ENCODE measurements around the gene NELFCD. TPM values are rescaled to one million over a fixed set of nuclear protein-coding genes. Genes with fewer than 3 reads are reported as not detected.

Gene NELFCD
- total and polyA plus RNA-seq, 10 of the 15 experiments (the other 5 are each of a cell fraction or from before 2014, with no cell fraction given): 8.9 to 109 (median 82.9) TPM

DNA sequence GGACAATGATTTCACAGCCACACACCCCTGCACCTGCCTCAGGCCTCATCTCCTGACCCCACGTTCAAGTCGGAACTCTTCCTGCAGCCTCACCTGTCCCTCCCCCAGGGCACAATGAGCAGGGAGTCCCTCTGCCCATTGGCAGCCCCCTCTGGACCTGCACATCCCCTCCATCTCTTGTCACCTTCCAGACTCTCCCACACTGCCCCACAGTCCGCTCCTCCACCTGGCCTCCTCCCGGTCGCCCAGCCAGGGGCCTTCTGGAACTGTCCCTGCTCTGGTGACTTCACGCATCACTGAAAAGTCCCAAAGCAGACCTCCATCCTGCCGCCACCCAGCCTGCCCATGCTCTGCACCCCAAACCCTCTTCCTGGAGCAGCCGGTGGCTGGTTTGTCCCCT lies 21.3 kb downstream of the NELFCD start:
- H3K27me3 ChIP-seq (replicated peaks in 1 of 2; ENCODE audit: control insufficient read depth in 2 of 2, insufficient read depth in 2 of 2, low read length in 1 of 2): no peaks in the 10 kb centered on the region
- CTCF ChIA-PET: no interaction called here
- H4K20me1 ChIP-seq (ENCODE audit: control insufficient read depth, insufficient read depth): peaks cover 5% of the 10 kb centered on the region; the same call in 1 of the 2 replicates
- no peak overlapping the region for H2AFZ ChIP-seq (ENCODE audit: control insufficient read depth, low read depth, low read length)
- no peak for ATAC-seq
- no peak overlapping the region; the same call in 1 of the 2 replicates for H3K27ac ChIP-seq (ENCODE audit: control insufficient read depth, insufficient read depth)
- peaks cover 20% of the 10 kb centered on the region for H3K4me1 ChIP-seq (ENCODE audit: control insufficient read depth, insufficient read depth, low read length)
- WGBS (ENCODE audit: insufficient coverage, insufficient replicate concordance, low lambda C conversion rate, missing lambda C conversion rate): 94% methylated on average over 6 of the region's 8 CpGs
- H3K9ac ChIP-seq (ENCODE audit: control insufficient read depth, insufficient read depth, low read length): no peak overlapping the region
- intact Hi-C loops (cut with micrococcal nuclease; ENCODE audit: unreplicated experiment) (no loop called here), in situ Hi-C loops (cut with MboI) (loop anchor here (10.0 kb wide), 2 partner anchors 548 to 1608 kb away; partner anchors contain the start of gene RBM38)
- no peak for DNase-seq (ENCODE audit: low read depth, low spot score)
- POLR2A ChIA-PET: interaction anchor here (1.1 kb wide), 1 partner anchor 95 kb away, joined by 6 read pairs; no protein-coding TSS in a partner anchor
- H3K79me2 ChIP-seq (ENCODE audit: control insufficient read depth, insufficient read depth, low read length): peaks cover 56% of the 10 kb centered on the region
- SMC1A ChIA-PET (ENCODE audit: uncharacterized antibody, unreplicated experiment): no interaction called here
- no TSS peak for BruUV-seq (replicated peaks)
- H3K9me3 ChIP-seq (replicated peaks; ENCODE audit: control insufficient read depth, insufficient read depth, low read length): no peaks in the 10 kb centered on the region
- no peak overlapping the region for H3K4me2 ChIP-seq (ENCODE audit: control insufficient read depth, insufficient read depth)
- RAD21 ChIA-PET (ENCODE audit: unreplicated experiment): no interaction called here
- H3K36me3 ChIP-seq (ENCODE audit: control insufficient read depth in 2 of 2, insufficient read depth in 2 of 2, low read length in 1 of 2): peaks cover 22 to 37% of the 10 kb centered on the region in 2 experiments
- no peak overlapping the region; the same call in 1 of the 2 replicates for H3K4me3 ChIP-seq
- peak; percentile 24; the same call in 1 of the 2 replicates for TF ChIP-seq POLR2AphosphoS5 (IDR thresholded peaks at IDR 0.05; ENCODE audit: low read length)
- no peak for TF ChIP-seq MYB (IDR thresholded peaks at IDR 0.05; ENCODE audit: borderline replicate concordance, low read depth, low read length)
- TF ChIP-seq KDM1A (IDR thresholded peaks at IDR 0.05; ENCODE audit: borderline replicate concordance): no peak
- no peak for FAIRE-seq

DNA sequence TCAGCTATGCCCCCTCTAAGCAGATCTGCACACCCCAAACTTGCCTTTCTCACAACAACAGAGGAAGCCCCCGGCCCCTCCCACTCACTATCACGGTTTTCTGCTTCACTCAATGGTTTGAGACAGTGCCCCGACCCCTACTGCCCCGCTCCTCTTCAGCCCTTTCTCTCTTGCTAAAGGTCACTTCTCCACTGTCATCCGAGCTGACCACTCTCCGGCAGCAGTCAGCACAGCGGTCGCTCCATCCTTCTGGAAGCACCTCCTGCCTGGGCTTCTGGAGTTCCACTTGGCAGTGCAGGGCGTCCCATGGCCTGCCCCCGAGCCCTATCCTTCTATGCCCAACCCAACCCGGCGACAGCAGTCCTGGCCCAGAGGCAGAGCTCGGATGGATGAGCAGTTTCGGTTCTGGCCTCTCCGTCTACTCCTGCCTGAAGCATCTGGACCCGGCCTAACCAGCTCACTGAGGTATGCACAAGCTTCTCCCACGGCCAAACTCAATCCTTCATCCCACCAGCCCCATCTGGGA lies 21.9 kb downstream of the NELFCD start:
- Histone ChIP-seq H3K27me3 (replicated peaks in 1 of 2; ENCODE audit: control insufficient read depth in 2 of 2, insufficient read depth in 2 of 2, low read length in 1 of 2) (no peaks in the 10 kb centered on the region), H3K9me3 (replicated peaks; ENCODE audit: control insufficient read depth, insufficient read depth, low read length) (no peaks in the 10 kb centered on the region), H3K4me2 (ENCODE audit: control insufficient read depth, insufficient read depth) (peak overlapping the region; percentile 53; the same call in 1 of the 2 replicates), H3K27ac (ENCODE audit: control insufficient read depth, insufficient read depth) (peak overlapping the region; percentile 95; the same call in 1 of the 2 replicates), H3K79me2 (ENCODE audit: control insufficient read depth, insufficient read depth, low read length) (peaks cover 56% of the 10 kb centered on the region), H3K9ac (ENCODE audit: control insufficient read depth, insufficient read depth, low read length) (peak overlapping the region; percentile 55; the same call in 1 of the 2 replicates), H3K4me1 (ENCODE audit: control insufficient read depth, insufficient read depth, low read length) (peaks cover 22% of the 10 kb centered on the region), H4K20me1 (ENCODE audit: control insufficient read depth, insufficient read depth) (0 out of 2 replicates have a peak, but pooled peaks cover 2% of the 10 kb centered on the region), H3K36me3 (ENCODE audit: control insufficient read depth in 2 of 2, insufficient read depth in 2 of 2, low read length in 1 of 2) (peaks cover 20 to 32% of the 10 kb centered on the region in 2 experiments), H3K4me3 (peak overlapping the region; percentile 92), H2AFZ (ENCODE audit: control insufficient read depth, low read depth, low read length) (no peak overlapping the region)
- no TSS peak for BruUV-seq (replicated peaks)
- in situ Hi-C loops (cut with MboI) (loop anchor here (10.0 kb wide), 2 partner anchors 548 to 1608 kb away; partner anchors contain the start of gene RBM38), intact Hi-C loops (cut with micrococcal nuclease; ENCODE audit: unreplicated experiment) (no loop called here)
- ChIA-PET RAD21 (ENCODE audit: unreplicated experiment) (no interaction called here), SMC1A (ENCODE audit: uncharacterized antibody, unreplicated experiment) (no interaction called here), CTCF (no interaction called here), POLR2A (interaction anchor here (1.1 kb wide), 1 partner anchor 95 kb away, joined by 6 read pairs; no protein-coding TSS in a partner anchor)
- 96% methylated on average over 17 of the region's 17 CpGs for WGBS (ENCODE audit: insufficient coverage, insufficient replicate concordance, low lambda C conversion rate, missing lambda C conversion rate)
- ATAC-seq (no peak), FAIRE-seq (no peak), DNase-seq (ENCODE audit: low read depth, low spot score) (no peak)
- TF ChIP-seq FOXK2 (IDR thresholded peaks at IDR 0.05): no peak
- no peak for TF ChIP-seq IRF4 (IDR thresholded peaks at IDR 0.05; ENCODE audit: low read depth, low read length)
- TF ChIP-seq POLR2A (IDR thresholded peaks at IDR 0.05; ENCODE audit: low read depth, low read length): 0 out of 2 replicates have a peak, but pooled peaks have one; percentile 45
- 0 out of 2 replicates have a peak, but pooled peaks have one; percentile 52 for TF ChIP-seq MTA3 (IDR thresholded peaks at IDR 0.05; ENCODE audit: borderline replicate concordance, low read length)
- TF ChIP-seq, protein P1, sequence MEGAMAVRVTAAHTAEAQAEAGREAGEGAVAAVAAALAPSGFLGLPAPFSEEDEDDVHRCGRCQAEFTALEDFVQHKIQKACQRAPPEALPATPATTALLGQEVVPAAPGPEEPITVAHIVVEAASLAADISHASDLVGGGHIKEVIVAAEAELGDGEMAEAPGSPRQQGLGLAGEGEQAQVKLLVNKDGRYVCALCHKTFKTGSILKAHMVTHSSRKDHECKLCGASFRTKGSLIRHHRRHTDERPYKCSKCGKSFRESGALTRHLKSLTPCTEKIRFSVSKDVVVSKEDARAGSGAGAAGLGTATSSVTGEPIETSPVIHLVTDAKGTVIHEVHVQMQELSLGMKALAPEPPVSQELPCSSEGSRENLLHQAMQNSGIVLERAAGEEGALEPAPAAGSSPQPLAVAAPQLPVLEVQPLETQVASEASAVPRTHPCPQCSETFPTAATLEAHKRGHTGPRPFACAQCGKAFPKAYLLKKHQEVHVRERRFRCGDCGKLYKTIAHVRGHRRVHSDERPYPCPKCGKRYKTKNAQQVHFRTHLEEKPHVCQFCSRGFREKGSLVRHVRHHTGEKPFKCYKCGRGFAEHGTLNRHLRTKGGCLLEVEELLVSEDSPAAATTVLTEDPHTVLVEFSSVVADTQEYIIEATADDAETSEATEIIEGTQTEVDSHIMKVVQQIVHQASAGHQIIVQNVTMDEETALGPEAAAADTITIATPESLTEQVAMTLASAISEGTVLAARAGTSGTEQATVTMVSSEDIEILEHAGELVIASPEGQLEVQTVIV (IDR thresholded peaks at IDR 0.05; ENCODE audit: borderline replicate concordance, partially characterized antibody): no peak
